A549 (cell line): ENCODE results near the gene CSNK1E. TPM values are rescaled to one million over a fixed set of nuclear protein-coding genes. Genes with fewer than 3 reads are reported as not detected.
A peak's percentile ranks its signal among the peaks of the same experiment; 100 is the strongest.

Experiments used
- ATAC-seq, 2 experiments: fragments of 200-7000 bp in 1 of 2; fragments of >200 bp in 1 of 2; cut with Nextera tagmentation in 1 of 2; cut with Tn5 transposase in 1 of 2; 3 replicates each; pipeline versions ENCODE4 v1.8.0 to v1.9.1; 2018 to 2020; ENCODE audit warnings: mild to moderate bottlenecking in 1 of 2, moderate library complexity in 1 of 2
- CTCF ChIA-PET: fragments of 300-600 bp; sonication (Branson Sonifier 250); formaldehyde crosslinking; extraction: SDS; loops from one replicate; lab custom pipeline; 2021; ENCODE audit warnings: antibody characterized with exemption, inconsistent platforms; lab: Yijun Ruan, JAX
- POLR2A ChIA-PET: fragments of 350-600 bp; formaldehyde crosslinking; extraction: SDS; loops from one replicate; lab custom pipeline; 2021; ENCODE audit warnings: antibody characterized with exemption, inconsistent platforms; lab: Yijun Ruan, JAX
- DNase-seq, 2 experiments: peaks; one replicate each; pipeline versions ENCODE4 v3.0.0 to v3.0.0-alpha.2; 2011 to 2016; ENCODE audit warnings: low read depth in 1 of 2, low spot score in 1 of 2
- FAIRE-seq: peaks from 2 replicates; lab custom pipeline; 2011; peaks lifted over from hg19 to GRCh38; lab: Jason Lieb, UNC
- H3K27ac ChIP-seq, 2 experiments: fragments of >200 bp; sonication (Bioruptor Twin); formaldehyde crosslinking; 3 replicates each; pipeline ENCODE4 v1.5.1; 2016 to 2017
- H3K4me1 ChIP-seq: fragments of >200 bp; sonication (Bioruptor Twin); formaldehyde crosslinking; 3 replicates; pipeline ENCODE4 v1.6.1; 2016
- H3K4me2 ChIP-seq: fragments of >200 bp; sonication (Bioruptor Twin); formaldehyde crosslinking; 3 replicates; pipeline ENCODE4 v1.6.1; 2016
- H3K4me3 ChIP-seq: fragments of >200 bp; sonication (Bioruptor Twin); formaldehyde crosslinking; 3 replicates; pipeline ENCODE4 v1.5.1; 2016
- H3K9me3 ChIP-seq: fragments of >200 bp; sonication (Bioruptor Twin); formaldehyde crosslinking; 3 replicates; pipeline ENCODE4 v1.6.1; 2016
- BCL3 ChIP-seq: fragments of >200 bp; sonication (Bioruptor Twin); formaldehyde crosslinking; IDR thresholded peaks from 3 replicates; pipeline ENCODE4 v1.6.1; 2016
- BHLHE40 ChIP-seq: IDR thresholded peaks from 2 replicates; pipeline ENCODE4 v1.6.1; 2012; ENCODE audit warnings: low read depth, low read length, inconsistent platforms
- CHD2 ChIP-seq: fragments of 150-350 bp; IDR thresholded peaks from 2 replicates; pipeline ENCODE4 v1.6.1; 2014; ENCODE audit warnings: low read length; ENCODE audit not compliant: partially characterized antibody
- CHD4 ChIP-seq: fragments of 200-600 bp; sonication (generic); IDR thresholded peaks from 2 replicates; pipeline ENCODE4 v1.6.1; 2016; ENCODE audit warnings: antibody characterized with exemption, mild to moderate bottlenecking, borderline replicate concordance
- CTCF ChIP-seq: fragments of >200 bp; sonication (Bioruptor Twin); formaldehyde crosslinking; IDR thresholded peaks from 3 replicates; pipeline ENCODE4 v1.5.1; 2016
- EHMT2 ChIP-seq: fragments of 200-600 bp; sonication (generic); IDR thresholded peaks from 2 replicates; pipeline ENCODE4 v1.6.1; 2016; ENCODE audit warnings: antibody characterized with exemption, low read depth, mild to moderate bottlenecking, moderate library complexity
- ELK1 ChIP-seq: fragments of 150-350 bp; IDR thresholded peaks from 2 replicates; pipeline ENCODE4 v1.6.1; 2014; ENCODE audit warnings: low read depth, mild to moderate bottlenecking, low read length
- FOXS1 ChIP-seq: fragments of 250-450 bp; sonication (Bioruptor Pico); IDR thresholded peaks from 2 replicates; pipeline ENCODE4 v1.5.0; 2020; ENCODE audit warnings: mild to moderate bottlenecking, moderate library complexity
- GATA3 ChIP-seq: IDR thresholded peaks from 2 replicates; pipeline ENCODE4 v1.6.1; 2012; ENCODE audit warnings: borderline replicate concordance
- JUNB ChIP-seq: fragments of >200 bp; sonication (Bioruptor Twin); formaldehyde crosslinking; IDR thresholded peaks from 2 replicates; pipeline ENCODE4 v1.6.1; 2016
- MAZ ChIP-seq: fragments of 150-350 bp; IDR thresholded peaks from 2 replicates; pipeline ENCODE4 v1.6.1; 2014; ENCODE audit warnings: antibody characterized with exemption, low read depth, low read length, borderline replicate concordance
- MYC ChIP-seq: IDR thresholded peaks from 2 replicates; pipeline ENCODE4 v1.6.1; 2012; ENCODE audit warnings: mild to moderate bottlenecking, inconsistent platforms, low read length, improper control_type of control experiment, borderline replicate concordance
- NFE2L2 ChIP-seq: fragments of 150-350 bp; conservative IDR thresholded peaks from 2 replicates; pipeline ENCODE4 v1.6.1; 2014; ENCODE audit warnings: low read length
- NR3C1 ChIP-seq: fragments of >200 bp; sonication (Bioruptor Twin); formaldehyde crosslinking; IDR thresholded peaks from 3 replicates; pipeline ENCODE4 v1.6.1; 2017
- RAD21 ChIP-seq, 2 experiments: fragments of >200 bp in 1 of 2; sonication (Bioruptor Twin) in 1 of 2; formaldehyde crosslinking in 1 of 2; IDR thresholded peaks in 1 of 2; conservative IDR thresholded peaks in 1 of 2; 2 replicates in 1 of 2; 3 replicates in 1 of 2; pipeline ENCODE4 v1.6.1; 2012 to 2018; ENCODE audit warnings: inconsistent platforms in 1 of 2
- RCOR1 ChIP-seq: fragments of 150-350 bp; IDR thresholded peaks from 2 replicates; pipeline ENCODE4 v1.6.1; 2014; ENCODE audit warnings: antibody characterized with exemption, low read length, low read depth
- RNF2 ChIP-seq: fragments of 200-600 bp; sonication (generic); IDR thresholded peaks from 2 replicates; pipeline ENCODE4 v1.6.1; 2016; ENCODE audit warnings: low read depth, mild to moderate bottlenecking, antibody characterized with exemption, moderate library complexity, borderline replicate concordance
- USF2 ChIP-seq: fragments of 450-650 bp; IDR thresholded peaks from 2 replicates; pipeline ENCODE4 v1.6.1; 2014; ENCODE audit warnings: antibody characterized with exemption
- ZNF302 ChIP-seq: fragments of 250-450 bp; sonication (Bioruptor Pico); IDR thresholded peaks from 2 replicates; pipeline ENCODE4 v1.9.0; 2021; ENCODE audit warnings: inconsistent platforms, mild to moderate bottlenecking, moderate library complexity
- ZSCAN20 ChIP-seq: fragments of 250-450 bp; sonication (Bioruptor Pico); IDR thresholded peaks from 2 replicates; pipeline ENCODE4 v1.8.0; 2022; ENCODE audit warnings: mild to moderate bottlenecking, moderate library complexity
- WGBS: methylation state at CpG from one replicate; pipeline ENCODE4 v1.1.6; 2017; ENCODE audit errors: missing lambda C conversion rate; 5-methylcytosine and 5-hydroxymethylcytosine counted together
- polyA plus RNA-seq, 4 experiments: library from polyadenylated mRNA; depleted of rRNA in 3 of 4; stranded (reverse); fragments of >200 nt; fragmentation: RNase III in 1 of 4; extraction: RNeasy Plus Mini Kit Qiagen cat#74134 plus additional on column Dnase treatment in 1 of 4; gene quantifications; 2 replicates in 3 of 4; 3 replicates in 1 of 4; pipeline ENCODE4 v1.2.3, GENCODE V29; 2011 to 2017

CSNK1E gene
- polyA plus RNA-seq, 2 of the 4 experiments (the other 2 are of a cell fraction) = 59.3 to 60.9 TPM

GRCh38 chr22:38327805-38328204, 10.6 kb upstream of the CSNK1E start (continued):
- TF ChIP-seq ZNF302 = no peak
- no peak for TF ChIP-seq BCL3
- no peak for TF ChIP-seq CHD2
- TF ChIP-seq RCOR1 = no peak
- no peak for TF ChIP-seq BHLHE40
- TF ChIP-seq MAZ = no peak
- TF ChIP-seq NFE2L2 = no peak
- TF ChIP-seq ELK1 = no peak
- TF ChIP-seq CTCF = no peak
- TF ChIP-seq RNF2 = no peak
- no peak for TF ChIP-seq EHMT2
- TF ChIP-seq MYC = no peak
- TF ChIP-seq NR3C1 = no peak

- POLR2A ChIA-PET = no interaction called here
- DNase-seq = no peak
- Histone ChIP-seq H3K4me3 (no peak overlapping the region), H3K4me1 (no peaks in the 10 kb centered on the region)
- peak in 1 of 2 experiments; percentile 26; a peak in 2 of 6 replicates for ATAC-seq
- TF ChIP-seq MYC (no peak), BHLHE40 (no peak), USF2 (no peak), JUNB (no peak), GATA3 (no peak), CHD4 (no peak), BCL3 (no peak), ZSCAN20 (CRISPR knock-in tag) (no peak), FOXS1 (CRISPR knock-in tag) (no peak), RAD21 (conservative IDR thresholded peaks at IDR 0.05 in 1 of 2, IDR thresholded peaks at IDR 0.05 in 1 of 2) (no peak)
- TF ChIP-seq, all 56 proteins: peak for 0
- FAIRE-seq = no peak
- WGBS = 69% methylated on average over 7 of the region's 7 CpGs
- CTCF ChIA-PET = interaction anchor here (0.7 kb wide), 1 partner anchor 254 kb away, joined by 4 read pairs; no protein-coding TSS in a partner anchor
- Histone ChIP-seq H3K27ac (peak overlapping the region in 1 of 2 experiments; percentile 66; a peak in 2 of 6 replicates), H3K4me2 (no peak overlapping the region), H3K9me3 (no peaks in the 10 kb centered on the region)
Measured at GRCh38 chr22:38327396-38327795, 10.2 kb upstream of the CSNK1E start.
